ENCODE results near the gene CAMKK1. TPM values are rescaled to one million over a fixed set of nuclear protein-coding genes. Genes with fewer than 3 reads are reported as not detected.
"Not testable (repeated sequence)": the region's sequence is repeated elsewhere in the genome, so short reads cannot be mapped to it uniquely, and the experiment has no call there.

The CAMKK1 gene
- total and polyA plus RNA-seq, 4 donors: 3.8 to 14.9 (median 9.4) TPM

DNA sequence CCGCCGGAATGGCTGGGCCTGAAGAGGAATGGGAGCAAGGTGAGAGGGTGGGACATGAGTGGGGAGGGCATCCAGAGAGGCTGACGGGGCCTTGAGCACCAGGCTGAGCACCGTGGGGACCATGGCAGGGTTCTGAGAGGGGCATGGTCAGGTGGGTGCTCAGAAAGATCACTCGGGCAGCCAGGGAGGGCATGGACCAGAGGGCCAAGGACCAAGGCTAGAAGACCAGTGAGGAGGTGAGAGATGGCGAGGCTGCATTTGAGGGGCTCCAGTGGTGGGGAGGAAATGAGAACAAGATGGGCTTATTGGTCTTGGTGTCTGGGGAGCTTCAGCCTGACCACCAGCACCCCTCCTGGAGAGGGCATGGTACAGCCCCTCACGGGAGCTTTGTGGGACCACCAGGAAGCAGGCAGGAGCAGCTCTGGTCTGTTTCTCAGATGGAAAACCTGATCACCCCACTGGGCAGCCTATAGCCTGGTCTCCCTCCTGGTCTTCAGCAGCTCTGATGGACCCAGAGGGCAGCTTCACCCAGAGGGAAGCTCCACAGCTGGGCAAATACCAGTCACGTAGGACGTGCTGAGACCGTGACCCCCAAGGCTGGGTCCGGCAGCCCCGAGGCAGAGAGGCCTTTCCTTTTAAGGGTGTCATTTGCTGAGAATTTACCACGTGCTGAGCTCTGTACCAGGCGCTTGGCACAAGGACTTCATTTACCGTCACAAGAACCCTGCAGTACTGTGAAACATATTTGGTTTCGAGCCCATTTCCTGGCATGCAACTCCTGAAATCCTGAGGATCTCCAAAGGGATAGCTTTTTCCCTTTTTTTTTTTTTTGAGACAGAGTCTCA lies 35.4 kb downstream of the CAMKK1 start:
- no peak for ATAC-seq (ENCODE audit: insufficient read depth, low FRiP score)
- no peak overlapping the region for H3K9ac ChIP-seq (ENCODE audit: insufficient read depth in 1 of 2, low read length in 2 of 2)
- no peak overlapping the region for H3K27ac ChIP-seq (ENCODE audit: low read depth in 1 of 2, low read length in 1 of 2)
- H3K9me3 ChIP-seq (ENCODE audit: control insufficient read depth in 4 of 4, insufficient read depth in 3 of 4, low read length in 3 of 4): no peaks in the 10 kb centered on the region
- peaks cover 0 to 4% (median 0%) of the 10 kb centered on the region in 5 donors for H3K4me1 ChIP-seq (ENCODE audit: control insufficient read depth in 5 of 5, insufficient read depth in 5 of 5, low read length in 5 of 5)
- TF ChIP-seq, protein P1, sequence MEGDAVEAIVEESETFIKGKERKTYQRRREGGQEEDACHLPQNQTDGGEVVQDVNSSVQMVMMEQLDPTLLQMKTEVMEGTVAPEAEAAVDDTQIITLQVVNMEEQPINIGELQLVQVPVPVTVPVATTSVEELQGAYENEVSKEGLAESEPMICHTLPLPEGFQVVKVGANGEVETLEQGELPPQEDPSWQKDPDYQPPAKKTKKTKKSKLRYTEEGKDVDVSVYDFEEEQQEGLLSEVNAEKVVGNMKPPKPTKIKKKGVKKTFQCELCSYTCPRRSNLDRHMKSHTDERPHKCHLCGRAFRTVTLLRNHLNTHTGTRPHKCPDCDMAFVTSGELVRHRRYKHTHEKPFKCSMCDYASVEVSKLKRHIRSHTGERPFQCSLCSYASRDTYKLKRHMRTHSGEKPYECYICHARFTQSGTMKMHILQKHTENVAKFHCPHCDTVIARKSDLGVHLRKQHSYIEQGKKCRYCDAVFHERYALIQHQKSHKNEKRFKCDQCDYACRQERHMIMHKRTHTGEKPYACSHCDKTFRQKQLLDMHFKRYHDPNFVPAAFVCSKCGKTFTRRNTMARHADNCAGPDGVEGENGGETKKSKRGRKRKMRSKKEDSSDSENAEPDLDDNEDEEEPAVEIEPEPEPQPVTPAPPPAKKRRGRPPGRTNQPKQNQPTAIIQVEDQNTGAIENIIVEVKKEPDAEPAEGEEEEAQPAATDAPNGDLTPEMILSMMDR (IDR thresholded peaks at IDR 0.05; ENCODE audit: control extremely low read depth, extremely low read depth): no peak
- no peaks in the 10 kb centered on the region for H3K27me3 ChIP-seq (ENCODE audit: control insufficient read depth in 3 of 3, insufficient read depth in 3 of 3, low read length in 2 of 3)
- no peak overlapping the region for H3K4me3 ChIP-seq
- peaks cover 0 to 11% (median 0%) of the 10 kb centered on the region in 4 donors for H3K36me3 ChIP-seq (ENCODE audit: control insufficient read depth in 4 of 4, insufficient read depth in 4 of 4, low read length in 4 of 4)
- DNase-seq: no peak
- WGBS, 2 donors: 82 to 85% methylated on average over 16 of the region's 16 CpGs

DNA sequence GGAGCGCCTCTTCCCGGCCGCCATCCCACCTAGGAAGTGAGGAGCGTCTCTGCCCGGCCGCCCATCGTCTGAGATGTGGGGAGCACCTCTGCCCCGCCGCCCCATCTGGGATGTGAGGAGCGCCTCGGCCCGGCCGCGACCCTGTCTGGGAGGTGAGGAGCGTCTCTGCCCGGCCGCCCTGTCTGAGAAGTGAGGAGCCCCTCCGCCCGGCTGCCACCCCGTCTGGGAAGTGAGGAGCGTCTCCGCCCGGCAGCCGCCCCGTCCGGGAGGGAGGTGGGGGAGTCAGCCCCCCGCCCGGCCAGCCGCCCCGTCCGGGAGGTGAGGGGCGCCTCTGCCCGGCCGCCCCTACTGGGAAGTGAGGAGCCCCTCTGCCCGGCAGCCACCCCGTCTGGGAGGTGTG lies 38.6 kb downstream of the CAMKK1 start:
- not testable (repeated sequence) for DNase-seq; H3K9me3 ChIP-seq (ENCODE audit: control insufficient read depth in 4 of 4, insufficient read depth in 3 of 4, low read length in 3 of 4); H3K9ac ChIP-seq (ENCODE audit: insufficient read depth in 1 of 2, low read length in 2 of 2); H3K27ac ChIP-seq (ENCODE audit: low read depth in 1 of 2, low read length in 1 of 2); H3K4me1 ChIP-seq (ENCODE audit: control insufficient read depth in 5 of 5, insufficient read depth in 5 of 5, low read length in 5 of 5); H3K27me3 ChIP-seq (ENCODE audit: control insufficient read depth in 3 of 3, insufficient read depth in 3 of 3, low read length in 2 of 3); H3K36me3 ChIP-seq (ENCODE audit: control insufficient read depth in 4 of 4, insufficient read depth in 4 of 4, low read length in 4 of 4); ATAC-seq (ENCODE audit: insufficient read depth, low FRiP score); H3K4me3 ChIP-seq
- 89 to 94% methylated on average over 10 to 29 of the region's 36 CpGs for WGBS, 2 donors

DNA sequence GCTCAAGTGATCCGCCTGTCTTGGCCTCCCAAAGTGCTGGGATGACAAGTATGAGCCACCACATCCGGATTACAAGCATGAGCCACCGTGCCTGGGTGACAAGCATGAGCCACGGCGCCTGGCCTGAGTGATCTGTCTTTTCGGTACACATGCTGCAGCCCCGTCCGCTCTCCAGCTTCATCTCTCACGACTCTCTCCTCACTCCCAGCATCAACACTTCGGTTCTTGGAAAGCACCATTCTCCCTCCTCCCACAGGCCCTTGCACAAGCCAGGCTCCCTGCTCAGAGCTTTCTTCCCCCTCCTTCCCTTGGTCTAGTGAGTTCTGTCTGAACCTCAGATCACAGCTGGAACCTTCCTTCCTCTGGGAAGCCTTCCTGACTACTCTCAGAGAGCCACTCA lies 40.3 kb downstream of the CAMKK1 start:
- ATAC-seq (ENCODE audit: insufficient read depth, low FRiP score) (no peak), DNase-seq (no peak)
- TF ChIP-seq, protein P1 (IDR thresholded peaks at IDR 0.05; ENCODE audit: control extremely low read depth, extremely low read depth): no peak
- Histone ChIP-seq H3K9me3 (ENCODE audit: control insufficient read depth in 4 of 4, insufficient read depth in 3 of 4, low read length in 3 of 4) (no peaks in the 10 kb centered on the region), H3K4me3 (no peak overlapping the region), H3K27ac (ENCODE audit: low read depth in 1 of 2, low read length in 1 of 2) (no peak overlapping the region), H3K36me3 (ENCODE audit: control insufficient read depth in 4 of 4, insufficient read depth in 4 of 4, low read length in 4 of 4) (no peaks in the 10 kb centered on the region), H3K4me1 (ENCODE audit: control insufficient read depth in 5 of 5, insufficient read depth in 5 of 5, low read length in 5 of 5) (no peaks in the 10 kb centered on the region), H3K27me3 (ENCODE audit: control insufficient read depth in 3 of 3, insufficient read depth in 3 of 3, low read length in 2 of 3) (no peaks in the 10 kb centered on the region), H3K9ac (ENCODE audit: insufficient read depth in 1 of 2, low read length in 2 of 2) (no peak overlapping the region)
- WGBS, 2 donors: 77 to 86% methylated on average over 10 of the region's 10 CpGs

DNA sequence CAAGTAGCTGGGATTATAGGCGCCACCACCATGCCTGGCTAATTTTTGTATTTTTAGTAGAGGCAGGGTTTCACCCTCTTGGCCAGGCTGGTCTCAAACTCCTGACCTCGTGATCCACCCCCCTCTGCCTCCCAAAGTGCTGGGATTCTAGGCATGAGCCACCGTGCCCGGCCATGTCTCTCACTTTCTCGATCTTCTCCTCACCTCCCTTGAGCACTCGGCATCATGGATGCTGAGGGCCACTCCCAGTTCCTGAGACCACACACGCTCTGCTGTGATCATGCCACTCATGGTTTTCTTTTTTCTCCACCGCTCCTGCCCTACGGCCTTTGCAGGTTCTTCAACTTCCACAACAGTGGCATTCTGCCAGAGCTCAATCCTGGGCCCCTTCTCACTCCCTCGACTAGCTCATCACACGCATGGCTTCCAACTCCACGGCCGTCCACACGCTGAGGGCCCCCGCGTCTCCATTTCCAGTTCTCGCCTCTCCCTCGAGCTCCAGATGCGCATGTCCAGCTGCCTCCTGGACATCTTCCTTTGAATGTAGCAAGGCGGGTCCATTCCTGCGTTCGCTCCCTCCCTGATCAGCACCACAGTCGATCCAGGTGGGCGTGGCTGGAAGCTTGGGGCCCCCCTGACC lies 41.3 kb downstream of the CAMKK1 start:
- Histone ChIP-seq H3K36me3 (ENCODE audit: control insufficient read depth in 4 of 4, insufficient read depth in 4 of 4, low read length in 4 of 4) (no peaks in the 10 kb centered on the region), H3K27ac (ENCODE audit: low read depth in 1 of 2, low read length in 1 of 2) (no peak overlapping the region), H3K4me3 (no peak overlapping the region), H3K4me1 (ENCODE audit: control insufficient read depth in 5 of 5, insufficient read depth in 5 of 5, low read length in 5 of 5) (no peaks in the 10 kb centered on the region), H3K9ac (ENCODE audit: insufficient read depth in 1 of 2, low read length in 2 of 2) (no peak overlapping the region), H3K27me3 (ENCODE audit: control insufficient read depth in 3 of 3, insufficient read depth in 3 of 3, low read length in 2 of 3) (no peaks in the 10 kb centered on the region), H3K9me3 (ENCODE audit: control insufficient read depth in 4 of 4, insufficient read depth in 3 of 4, low read length in 3 of 4) (no peaks in the 10 kb centered on the region)
- no peak for ATAC-seq (ENCODE audit: insufficient read depth, low FRiP score)
- DNase-seq: no peak
- TF ChIP-seq, protein P1 (IDR thresholded peaks at IDR 0.05; ENCODE audit: control extremely low read depth, extremely low read depth): no peak
- 77 to 83% methylated on average over 24 of the region's 24 CpGs for WGBS, 2 donors
